H1 (cell line): ENCODE measurements around the gene WDR89.

Experiments used
- CEBPB ChIP-seq: IDR thresholded peaks from 2 replicates; pipeline ENCODE4 v1.6.1; 2012; ENCODE audit warnings: low read depth, low read length
- EP300 ChIP-seq, 2 experiments: IDR thresholded peaks; 1 replicate in 1 of 2; 2 replicates in 1 of 2; pipeline ENCODE4 v1.6.1; 2011 to 2012; ENCODE audit warnings: low read depth in 2 of 2, low read length in 2 of 2, mild to moderate bottlenecking in 2 of 2, borderline replicate concordance in 1 of 2, inconsistent platforms in 1 of 2, moderate library complexity in 1 of 2
- RFX5 ChIP-seq: IDR thresholded peaks from 2 replicates; pipeline ENCODE4 v1.6.1; 2011; ENCODE audit warnings: low read depth, low read length, improper control_type of control experiment, borderline replicate concordance
- TF ChIP-seq, protein P1 (sequence below), 3 experiments: IDR thresholded peaks; 1 replicate in 2 of 3; 2 replicates in 1 of 3; pipeline versions ENCODE4 v1.5.1 to v1.6.1; 2011; ENCODE audit warnings: low read length in 3 of 3, mild to moderate bottlenecking in 3 of 3, inconsistent platforms in 2 of 3, low read depth in 1 of 3, moderate library complexity in 1 of 3; ENCODE audit not compliant: insufficient read depth in 1 of 3; ENCODE audit errors: control extremely low read depth in 1 of 3

DNA sequence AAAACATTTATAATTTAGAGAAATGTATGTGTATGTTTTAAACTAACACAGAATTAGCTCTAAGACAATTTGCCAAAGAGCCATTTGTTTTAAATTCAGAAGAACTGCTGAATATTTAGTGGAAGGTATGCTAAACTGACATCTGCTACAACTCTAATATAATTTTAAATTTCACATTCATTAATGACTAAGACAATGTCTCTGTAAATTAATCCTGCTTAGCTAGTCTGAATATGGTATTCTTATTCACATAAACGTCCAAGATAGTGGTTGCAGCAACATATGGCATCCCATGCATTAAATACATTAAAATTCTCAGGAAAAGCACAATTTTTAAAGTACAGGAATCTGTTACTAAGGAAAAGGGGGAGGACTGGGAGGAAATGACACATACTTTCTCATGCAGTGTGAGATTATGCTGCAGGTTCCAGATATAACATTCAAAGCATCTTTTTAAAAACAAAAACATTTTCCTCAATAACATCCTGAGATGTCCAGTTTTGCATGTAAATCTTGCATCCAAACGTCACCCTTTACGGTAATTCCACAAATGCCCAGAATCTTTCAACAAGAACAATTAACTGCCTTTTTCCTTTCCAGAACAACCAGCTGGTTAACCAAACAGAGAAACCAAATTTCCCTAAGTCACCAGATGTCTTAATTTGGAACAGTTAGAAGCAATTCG is 26.9 kb downstream of the WDR89 start:
- TF ChIP-seq CEBPB (no peak), RFX5 (no peak), EP300 (IDR thresholded peaks at IDR 0.05; ENCODE audit: borderline replicate concordance in 1 of 2, low read depth in 2 of 2, low read length in 2 of 2) (no peak)
- TF ChIP-seq, protein P1, sequence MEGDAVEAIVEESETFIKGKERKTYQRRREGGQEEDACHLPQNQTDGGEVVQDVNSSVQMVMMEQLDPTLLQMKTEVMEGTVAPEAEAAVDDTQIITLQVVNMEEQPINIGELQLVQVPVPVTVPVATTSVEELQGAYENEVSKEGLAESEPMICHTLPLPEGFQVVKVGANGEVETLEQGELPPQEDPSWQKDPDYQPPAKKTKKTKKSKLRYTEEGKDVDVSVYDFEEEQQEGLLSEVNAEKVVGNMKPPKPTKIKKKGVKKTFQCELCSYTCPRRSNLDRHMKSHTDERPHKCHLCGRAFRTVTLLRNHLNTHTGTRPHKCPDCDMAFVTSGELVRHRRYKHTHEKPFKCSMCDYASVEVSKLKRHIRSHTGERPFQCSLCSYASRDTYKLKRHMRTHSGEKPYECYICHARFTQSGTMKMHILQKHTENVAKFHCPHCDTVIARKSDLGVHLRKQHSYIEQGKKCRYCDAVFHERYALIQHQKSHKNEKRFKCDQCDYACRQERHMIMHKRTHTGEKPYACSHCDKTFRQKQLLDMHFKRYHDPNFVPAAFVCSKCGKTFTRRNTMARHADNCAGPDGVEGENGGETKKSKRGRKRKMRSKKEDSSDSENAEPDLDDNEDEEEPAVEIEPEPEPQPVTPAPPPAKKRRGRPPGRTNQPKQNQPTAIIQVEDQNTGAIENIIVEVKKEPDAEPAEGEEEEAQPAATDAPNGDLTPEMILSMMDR (IDR thresholded peaks at IDR 0.05; ENCODE audit: control extremely low read depth in 1 of 3, insufficient read depth in 1 of 3, low read depth in 1 of 3, low read length in 3 of 3), result no peak
